ENCODE data around the gene RNF157. TPM values are rescaled to one million over a fixed set of nuclear protein-coding genes. Genes with fewer than 3 reads are reported as not detected.

RNF157 gene
- total RNA-seq, 2 experiments from 2014 or later, result 73.0 to 148 TPM

Small RNAs within 50 kb of the gene (microRNA-seq; reads per million reads assigned to microRNA genes)
- not detected for gene MIR6868

Other genes with a start within 250 kb of the RNF157 start
- 1 to 10 TPM; 6.3 to 7.0 TPM for gene CDK3, start 239.6 kb downstream of the RNF157 start, total RNA-seq
- gene EVPL, start 213.2 kb downstream of the RNF157 start, total RNA-seq, result under 1 TPM in 1 of 2 experiments, not detected in 1; 0.03 TPM
- gene SRP68, start 168.0 kb downstream of the RNF157 start, total RNA-seq, result 100 to 1,000 TPM in 1 of 2 experiments, 10 to 100 TPM in 1; 92.0 to 116 TPM
- gene GALR2, start 165.7 kb downstream of the RNF157 start, total RNA-seq, result under 1 TPM; 0.29 to 0.47 TPM
- under 1 TPM; 0.26 to 0.87 TPM for gene ZACN, start 161.3 kb downstream of the RNF157 start, total RNA-seq
- 100 to 1,000 TPM; 132 to 137 TPM for gene EXOC7, start 136.7 kb downstream of the RNF157 start, total RNA-seq
- under 1 TPM in 1 of 2 experiments, not detected in 1; 0.55 TPM for gene FOXJ1, start 99.2 kb downstream of the RNF157 start, total RNA-seq
- 100 to 1,000 TPM; 260 to 406 TPM for gene UBALD2, start 24.9 kb upstream of the RNF157 start, total RNA-seq
- gene QRICH2, start 67.8 kb upstream of the RNF157 start, total RNA-seq, result 1 to 10 TPM; 3.8 to 5.8 TPM
- gene PRPSAP1, start 113.4 kb upstream of the RNF157 start, total RNA-seq, result 10 to 100 TPM; 63.9 to 64.7 TPM
- gene SPHK1, start 144.1 kb upstream of the RNF157 start, total RNA-seq, result 1 to 10 TPM; 5.4 to 8.4 TPM
- gene UBE2O, start 212.7 kb upstream of the RNF157 start, total RNA-seq, result 10 to 100 TPM; 30.2 to 34.7 TPM
- not detected for gene AANAT, start 227.1 kb upstream of the RNF157 start, total RNA-seq